Prostate gland (tissue), 2 donors: ENCODE results near the gene NMNAT1. TPM values are rescaled to one million over a fixed set of nuclear protein-coding genes. Genes with fewer than 3 reads are reported as not detected.

Experiments
- DNase-seq: peaks from one replicate; pipeline ENCODE4 v3.0.0-alpha.2; 2019; ENCODE audit warnings: low spot score
- H3K27ac ChIP-seq, 2 donors: fragments of 200-600 bp; sonication (generic); 2 replicates each; pipeline ENCODE4 v1.5.1; 2017 to 2019
- H3K27me3 ChIP-seq: fragments of 200-600 bp; sonication (generic); replicated peaks from 2 replicates; pipeline ENCODE4 v1.5.1; 2019; ENCODE audit not compliant: insufficient read depth
- H3K36me3 ChIP-seq, 2 donors: fragments of 200-600 bp; sonication (generic); 1 replicate in 1 of 2; 2 replicates in 1 of 2; pipeline versions ENCODE4 v1.5.1 to v1.8.1; 2017 to 2019
- H3K4me1 ChIP-seq: fragments of 200-600 bp; sonication (generic); replicated peaks from 2 replicates; pipeline ENCODE4 v1.5.1; 2019
- H3K4me3 ChIP-seq, 2 donors: fragments of 200-600 bp; sonication (generic); 2 replicates each; pipeline ENCODE4 v1.5.1; 2017 to 2019
- H3K9me3 ChIP-seq: fragments of 200-600 bp; sonication (generic); 2 replicates; pipeline ENCODE4 v1.5.1; 2017
- CTCF ChIP-seq, 4 experiments: fragments of 200-600 bp in 2 of 4; fragments of 450-650 bp in 2 of 4; sonication (generic) in 2 of 4; IDR thresholded peaks; 1 replicate in 3 of 4; 2 replicates in 1 of 4; pipeline ENCODE4 v1.5.1; 2016 to 2019; ENCODE audit warnings: antibody characterized with exemption in 4 of 4, mild to moderate bottlenecking in 2 of 4, moderate library complexity in 2 of 4
- POLR2A ChIP-seq: fragments of 450-650 bp; IDR thresholded peaks from one replicate; pipeline ENCODE4 v1.6.1; 2016; ENCODE audit warnings: antibody characterized with exemption, mild to moderate bottlenecking
- POLR2AphosphoS5 ChIP-seq: sonication (generic); formaldehyde crosslinking; IDR thresholded peaks from one replicate; pipeline ENCODE4 v1.6.1; 2017; ENCODE audit warnings: antibody characterized with exemption
- WGBS: methylation state at CpG from one replicate; pipeline ENCODE4 v1.1.5; 2018; 5-methylcytosine and 5-hydroxymethylcytosine counted together
- intact Hi-C: fragments of 100-400 bp; cut with DNase I; formaldehyde crosslinking; loops from one replicate; pipeline ENCODE4 v1.14.2; 2022
- total RNA-seq, 2 donors: library from RNA; depleted of rRNA; stranded (reverse); fragments of >200 nt; gene quantifications; one replicate each; pipeline ENCODE4 v1.1.0, GENCODE V29; 2016

NMNAT1 gene
- total RNA-seq, 2 donors from 2014 or later = 7.2 to 8.7 TPM

GRCh38 chr1:9920606-9921005 is 22.7 kb upstream of the NMNAT1 start:
- H3K27ac ChIP-seq = no peak overlapping the region
- TF ChIP-seq POLR2AphosphoS5 = no peak
- no peak for TF ChIP-seq CTCF (IDR thresholded peaks at IDR 0.05)
- TF ChIP-seq POLR2A = no peak
- intact Hi-C loops = no loop called here
- H3K4me3 ChIP-seq = no peak overlapping the region
- no peaks in the 10 kb centered on the region for H3K36me3 ChIP-seq
- no peaks in the 10 kb centered on the region for H3K9me3 ChIP-seq
- WGBS = 80% methylated on average over 5 of the region's 5 CpGs
- no peak for DNase-seq
- H3K27me3 ChIP-seq = no peaks in the 10 kb centered on the region
- H3K4me1 ChIP-seq = no peaks in the 10 kb centered on the region

- Histone ChIP-seq H3K27me3 (no peaks in the 10 kb centered on the region), H3K36me3 (no peaks in the 10 kb centered on the region), H3K27ac (no peak overlapping the region), H3K4me3 (no peak overlapping the region), H3K9me3 (no peaks in the 10 kb centered on the region), H3K4me1 (no peaks in the 10 kb centered on the region)
- intact Hi-C loops = no loop called here
- 58% methylated on average over 5 of the region's 5 CpGs for WGBS
- TF ChIP-seq POLR2A = no peak
- TF ChIP-seq CTCF (IDR thresholded peaks at IDR 0.05) = no peak
- TF ChIP-seq POLR2AphosphoS5 = no peak
- no peak for DNase-seq
Measured at GRCh38 chr1:9922342-9922741, 20.9 kb upstream of the NMNAT1 start.

- Histone ChIP-seq H3K9me3 (no peaks in the 10 kb centered on the region), H3K27me3 (no peaks in the 10 kb centered on the region), H3K36me3 (no peaks in the 10 kb centered on the region), H3K27ac (no peak overlapping the region), H3K4me1 (no peaks in the 10 kb centered on the region), H3K4me3 (no peak overlapping the region)
- intact Hi-C loops = no loop called here
- TF ChIP-seq POLR2AphosphoS5 (no peak), CTCF (IDR thresholded peaks at IDR 0.05) (no peak), POLR2A (no peak)
- no peak for DNase-seq
- WGBS = 94% methylated on average over 5 of the region's 5 CpGs
Measured at GRCh38 chr1:9927259-9927658, 16.0 kb upstream of the NMNAT1 start.

GRCh38 chr1:9929431-9930385 is 13.6 kb upstream of the NMNAT1 start:
- no peak overlapping the region for H3K4me3 ChIP-seq
- WGBS = 73% methylated on average over 15 of the region's 15 CpGs
- no peak for DNase-seq
- TF ChIP-seq POLR2A (no peak), CTCF (IDR thresholded peaks at IDR 0.05) (no peak), POLR2AphosphoS5 (no peak)
- H3K9me3 ChIP-seq = no peaks in the 10 kb centered on the region
- intact Hi-C loops = no loop called here
- no peaks in the 10 kb centered on the region for H3K27me3 ChIP-seq
- no peaks in the 10 kb centered on the region for H3K36me3 ChIP-seq
- no peaks in the 10 kb centered on the region for H3K4me1 ChIP-seq
- no peak overlapping the region for H3K27ac ChIP-seq
